ENCODE results near the gene NR4A2. TPM values are rescaled to one million over a fixed set of nuclear protein-coding genes. Genes with fewer than 3 reads are reported as not detected.

NR4A2 gene
- total RNA-seq, 2 experiments from 2014 or later, result 0.59 TPM; not detected in 1

DNA sequence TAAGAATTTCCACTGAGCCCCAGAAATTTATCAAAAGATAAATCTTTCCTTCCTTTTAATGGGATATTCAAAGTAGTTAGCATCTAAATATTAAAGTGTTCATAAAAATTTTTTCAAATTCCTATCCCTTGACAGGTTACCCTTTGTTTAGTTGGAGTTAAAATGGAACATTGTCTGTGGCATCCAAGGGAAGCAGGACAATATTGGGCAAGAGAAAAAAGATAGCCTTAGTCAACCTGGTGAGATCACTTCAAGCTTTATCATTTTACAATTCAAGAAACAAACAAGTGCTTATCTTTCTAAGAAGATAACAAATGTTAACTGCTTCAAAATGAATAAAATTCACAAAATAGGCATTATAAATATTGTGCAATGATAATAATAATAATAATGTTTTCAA is 21.7 kb downstream of the NR4A2 start:
- H2AFZ ChIP-seq (ENCODE audit: low read length), result no peak overlapping the region
- POLR2A ChIA-PET, result no interaction called here
- H3K4me2 ChIP-seq (ENCODE audit: low read length), result no peak overlapping the region
- H3K79me2 ChIP-seq (ENCODE audit: insufficient read depth, low read depth, low read length), result no peaks in the 10 kb centered on the region
- BruUV-seq (replicated peaks), result no TSS peak
- no peaks in the 10 kb centered on the region for H4K20me1 ChIP-seq (ENCODE audit: insufficient read depth, low read length)
- no peaks in the 10 kb centered on the region for H3K9me2 ChIP-seq (ENCODE audit: insufficient read depth, low read length)
- TF ChIP-seq, protein P1, sequence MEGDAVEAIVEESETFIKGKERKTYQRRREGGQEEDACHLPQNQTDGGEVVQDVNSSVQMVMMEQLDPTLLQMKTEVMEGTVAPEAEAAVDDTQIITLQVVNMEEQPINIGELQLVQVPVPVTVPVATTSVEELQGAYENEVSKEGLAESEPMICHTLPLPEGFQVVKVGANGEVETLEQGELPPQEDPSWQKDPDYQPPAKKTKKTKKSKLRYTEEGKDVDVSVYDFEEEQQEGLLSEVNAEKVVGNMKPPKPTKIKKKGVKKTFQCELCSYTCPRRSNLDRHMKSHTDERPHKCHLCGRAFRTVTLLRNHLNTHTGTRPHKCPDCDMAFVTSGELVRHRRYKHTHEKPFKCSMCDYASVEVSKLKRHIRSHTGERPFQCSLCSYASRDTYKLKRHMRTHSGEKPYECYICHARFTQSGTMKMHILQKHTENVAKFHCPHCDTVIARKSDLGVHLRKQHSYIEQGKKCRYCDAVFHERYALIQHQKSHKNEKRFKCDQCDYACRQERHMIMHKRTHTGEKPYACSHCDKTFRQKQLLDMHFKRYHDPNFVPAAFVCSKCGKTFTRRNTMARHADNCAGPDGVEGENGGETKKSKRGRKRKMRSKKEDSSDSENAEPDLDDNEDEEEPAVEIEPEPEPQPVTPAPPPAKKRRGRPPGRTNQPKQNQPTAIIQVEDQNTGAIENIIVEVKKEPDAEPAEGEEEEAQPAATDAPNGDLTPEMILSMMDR (conservative IDR thresholded peaks at IDR 0.05; ENCODE audit: low read length), result no peak
- TF ChIP-seq EZH2phosphoT487 (IDR thresholded peaks at IDR 0.05; ENCODE audit: borderline replicate concordance, low read depth, low read length), result no peak
- no peaks in the 10 kb centered on the region for H3K36me3 ChIP-seq (ENCODE audit: insufficient read depth, low read length)
- intact Hi-C loops (cut with micrococcal nuclease; ENCODE audit: unreplicated experiment), result no loop called here
- H3K27ac ChIP-seq (ENCODE audit: low read depth, low read length, poor library complexity, severe bottlenecking), result no peak overlapping the region
- H3K4me3 ChIP-seq (ENCODE audit: low read depth, low read length, poor library complexity, severe bottlenecking), result no peak overlapping the region
- no peaks in the 10 kb centered on the region for H3K4me1 ChIP-seq (ENCODE audit: insufficient read depth, low read length, poor library complexity, severe bottlenecking)
- DNase-seq (ENCODE audit: low spot score), result no peak
- H3K9me3 ChIP-seq (ENCODE audit: low read length), result no peaks in the 10 kb centered on the region
- CTCF ChIA-PET (ENCODE audit: unreplicated experiment), result no interaction called here

GRCh38 chr2:156309917-156310316 is 22.6 kb downstream of the NR4A2 start:
- intact Hi-C loops (cut with micrococcal nuclease; ENCODE audit: unreplicated experiment), result no loop called here
- TF ChIP-seq, protein P1 (conservative IDR thresholded peaks at IDR 0.05; ENCODE audit: low read length), result no peak
- no peak for TF ChIP-seq EZH2phosphoT487 (IDR thresholded peaks at IDR 0.05; ENCODE audit: borderline replicate concordance, low read depth, low read length)
- ChIA-PET POLR2A (no interaction called here), CTCF (ENCODE audit: unreplicated experiment) (no interaction called here)
- Histone ChIP-seq H3K36me3 (ENCODE audit: insufficient read depth, low read length) (no peaks in the 10 kb centered on the region), H3K9me3 (ENCODE audit: low read length) (no peaks in the 10 kb centered on the region), H3K4me1 (ENCODE audit: insufficient read depth, low read length, poor library complexity, severe bottlenecking) (no peaks in the 10 kb centered on the region), H3K4me3 (ENCODE audit: low read depth, low read length, poor library complexity, severe bottlenecking) (no peak overlapping the region), H3K9me2 (ENCODE audit: insufficient read depth, low read length) (no peaks in the 10 kb centered on the region), H3K4me2 (ENCODE audit: low read length) (no peak overlapping the region), H3K79me2 (ENCODE audit: insufficient read depth, low read depth, low read length) (no peaks in the 10 kb centered on the region), H3K27ac (ENCODE audit: low read depth, low read length, poor library complexity, severe bottlenecking) (no peak overlapping the region), H4K20me1 (ENCODE audit: insufficient read depth, low read length) (no peaks in the 10 kb centered on the region), H2AFZ (ENCODE audit: low read length) (no peak overlapping the region)
- BruUV-seq (replicated peaks), result no TSS peak
- DNase-seq (ENCODE audit: low spot score), result no peak

- no peak overlapping the region for H3K4me3 ChIP-seq (ENCODE audit: low read depth, low read length, poor library complexity, severe bottlenecking)
- BruUV-seq (replicated peaks), result no TSS peak
- ChIA-PET CTCF (ENCODE audit: unreplicated experiment) (no interaction called here), POLR2A (no interaction called here)
- no peak for DNase-seq (ENCODE audit: low spot score)
- intact Hi-C loops (cut with micrococcal nuclease; ENCODE audit: unreplicated experiment), result no loop called here
- H3K4me1 ChIP-seq (ENCODE audit: insufficient read depth, low read length, poor library complexity, severe bottlenecking), result no peaks in the 10 kb centered on the region
- H3K9me2 ChIP-seq (ENCODE audit: insufficient read depth, low read length), result no peaks in the 10 kb centered on the region
- no peak overlapping the region for H3K4me2 ChIP-seq (ENCODE audit: low read length)
- H3K79me2 ChIP-seq (ENCODE audit: insufficient read depth, low read depth, low read length), result no peaks in the 10 kb centered on the region
- TF ChIP-seq, protein P1 (conservative IDR thresholded peaks at IDR 0.05; ENCODE audit: low read length), result no peak
- no peak overlapping the region for H3K27ac ChIP-seq (ENCODE audit: low read depth, low read length, poor library complexity, severe bottlenecking)
- no peaks in the 10 kb centered on the region for H4K20me1 ChIP-seq (ENCODE audit: insufficient read depth, low read length)
- no peaks in the 10 kb centered on the region for H3K9me3 ChIP-seq (ENCODE audit: low read length)
- H3K36me3 ChIP-seq (ENCODE audit: insufficient read depth, low read length), result no peaks in the 10 kb centered on the region
- no peak overlapping the region for H2AFZ ChIP-seq (ENCODE audit: low read length)
Observed at GRCh38 chr2:156309167-156309566, 23.4 kb downstream of the NR4A2 start.
